Ramos (cell line): ENCODE results near the gene DIP2C.
"Not testable (repeated sequence)": the region's sequence is repeated elsewhere in the genome, so short reads cannot be mapped to it uniquely, and the experiment has no call there.

ENCODE experiments used
- in situ Hi-C: fragments of 300-500 bp; cut with MboI; formaldehyde crosslinking; loops from one replicate; pipeline ENCODE4 v1.14.3; 2022; ENCODE audit warnings: low sequenced_read_pairs; ENCODE audit not compliant: unreplicated experiment

Gene DIP2C

DNA sequence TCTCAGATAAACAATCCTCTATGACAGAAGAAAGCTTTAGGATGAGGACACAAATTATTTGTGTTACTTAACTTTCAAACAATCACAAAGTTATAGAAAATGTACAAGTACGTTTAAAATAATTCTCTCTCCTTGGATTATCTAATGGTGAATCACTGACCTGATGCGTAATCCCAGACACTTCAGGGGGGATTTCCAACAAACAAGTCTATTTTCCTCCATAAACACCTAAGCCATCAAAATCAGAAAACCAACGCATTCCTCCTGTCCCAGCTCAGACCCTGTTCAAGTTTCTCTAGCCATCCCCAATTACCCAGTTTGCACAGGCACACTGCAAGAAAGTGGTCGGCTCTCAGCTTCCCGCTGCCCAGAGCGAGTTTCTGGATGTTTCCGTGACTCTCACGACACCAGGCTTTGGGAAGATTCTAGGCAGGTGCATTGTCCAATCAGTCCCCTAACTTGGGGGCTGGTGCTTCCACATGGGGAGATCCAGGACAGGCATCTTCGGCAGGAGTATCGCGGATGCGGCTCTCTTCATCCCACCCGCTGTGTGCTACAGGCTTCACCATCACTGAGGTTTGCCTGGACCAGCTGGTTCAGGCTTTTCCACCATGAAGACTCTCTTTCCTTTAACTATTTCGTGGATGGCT lies 354.2 kb downstream of the DIP2C start:
- in situ Hi-C loops: no loop called here

DNA sequence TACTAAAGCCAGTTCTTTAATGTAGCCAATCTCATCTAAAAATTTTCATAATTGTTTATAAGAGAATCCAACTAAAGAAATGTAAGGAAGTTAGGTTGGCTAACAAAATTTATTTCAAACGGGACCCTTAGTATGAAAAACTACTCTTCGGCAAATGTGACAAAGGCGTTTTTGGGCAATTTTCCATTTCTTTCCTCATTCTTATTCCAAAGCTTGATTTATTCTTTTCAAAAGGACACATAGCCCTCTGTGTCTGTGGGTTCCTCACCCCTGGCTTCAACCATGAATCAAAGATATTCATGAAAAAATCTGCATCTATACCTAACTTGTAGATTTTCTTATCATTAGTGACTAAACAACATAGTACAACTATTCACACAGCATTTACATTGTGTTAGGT lies 358.3 kb downstream of the DIP2C start:
- in situ Hi-C loops: no loop called here

DNA sequence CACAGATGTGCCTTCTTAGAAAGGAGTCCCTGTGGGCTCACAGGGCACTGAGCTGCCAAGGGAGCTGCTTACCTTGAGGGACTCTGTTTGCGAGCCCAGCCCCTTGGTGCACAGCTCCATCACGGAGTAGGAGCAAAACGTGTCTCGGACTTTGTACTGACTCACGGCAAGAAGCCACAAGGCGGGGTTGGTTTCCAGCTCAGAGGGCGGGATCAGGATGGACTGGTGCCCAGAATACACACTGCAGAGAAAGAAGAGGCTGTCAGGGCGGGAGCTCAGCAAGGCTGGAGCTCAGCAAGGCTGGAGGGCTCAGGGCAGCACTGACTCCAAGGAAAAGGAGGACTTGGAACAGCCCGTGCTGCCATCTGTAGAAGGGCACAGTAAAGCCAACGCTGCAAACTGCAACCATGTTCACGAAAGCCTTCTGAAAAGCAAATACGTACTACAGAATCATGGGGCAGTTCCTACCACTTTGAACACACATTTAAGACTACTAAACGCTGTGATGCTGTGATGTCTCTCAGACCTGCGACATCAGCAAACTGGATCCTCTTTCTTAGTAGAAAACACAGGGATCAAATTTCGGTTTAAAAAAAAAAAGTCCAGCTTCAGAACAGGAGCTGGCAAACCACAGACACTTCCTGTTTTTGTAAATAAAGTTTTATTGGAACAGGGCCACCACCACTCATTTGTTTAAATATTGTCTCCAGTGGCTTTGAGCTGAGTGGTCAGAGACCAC lies 359.9 kb downstream of the DIP2C start:
- in situ Hi-C loops: no loop called here

DNA sequence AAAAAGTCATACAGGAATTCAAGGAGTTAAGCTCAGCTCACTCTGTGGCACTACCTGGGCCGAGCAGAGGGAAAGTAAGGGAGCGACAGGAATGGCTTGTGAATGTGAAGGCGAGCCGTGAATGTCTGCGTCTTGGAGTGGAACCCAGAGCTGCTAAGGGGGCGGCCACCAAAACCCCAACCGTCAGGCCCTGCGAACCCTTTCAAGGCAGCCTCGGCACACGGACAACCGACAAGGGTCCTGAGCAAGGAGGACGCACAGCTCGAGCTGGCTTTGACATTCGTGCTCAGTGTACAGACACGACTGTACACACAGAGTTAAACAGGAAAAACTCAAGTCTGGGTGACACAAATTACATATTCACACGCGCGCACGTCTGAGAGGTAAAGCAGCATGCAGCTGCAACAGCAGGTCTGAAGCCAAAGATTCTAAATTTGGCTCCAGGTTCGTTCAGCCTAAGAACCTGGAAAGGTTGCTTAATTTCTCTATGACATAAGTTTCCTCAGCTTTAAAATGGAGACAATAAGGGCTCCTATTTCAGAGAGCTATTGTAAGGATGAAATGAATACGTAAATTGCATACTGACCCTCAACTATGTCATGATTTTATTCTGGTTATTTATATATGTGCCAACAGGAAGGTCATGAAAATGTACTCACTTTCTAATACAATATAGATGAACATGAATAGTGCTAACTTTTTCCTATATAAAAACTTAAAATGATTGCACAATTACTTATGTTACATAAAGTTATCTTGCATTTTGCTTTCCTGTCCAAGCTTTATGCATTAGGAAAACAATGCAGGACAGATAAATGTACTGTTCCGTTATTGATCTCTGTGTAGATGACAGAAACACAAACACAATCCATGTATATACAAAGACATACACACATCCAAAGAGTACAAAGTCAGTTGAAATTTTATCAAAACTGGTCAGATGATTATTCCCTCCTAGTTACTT lies 361.3 kb downstream of the DIP2C start:
- in situ Hi-C loops: no loop called here

DNA sequence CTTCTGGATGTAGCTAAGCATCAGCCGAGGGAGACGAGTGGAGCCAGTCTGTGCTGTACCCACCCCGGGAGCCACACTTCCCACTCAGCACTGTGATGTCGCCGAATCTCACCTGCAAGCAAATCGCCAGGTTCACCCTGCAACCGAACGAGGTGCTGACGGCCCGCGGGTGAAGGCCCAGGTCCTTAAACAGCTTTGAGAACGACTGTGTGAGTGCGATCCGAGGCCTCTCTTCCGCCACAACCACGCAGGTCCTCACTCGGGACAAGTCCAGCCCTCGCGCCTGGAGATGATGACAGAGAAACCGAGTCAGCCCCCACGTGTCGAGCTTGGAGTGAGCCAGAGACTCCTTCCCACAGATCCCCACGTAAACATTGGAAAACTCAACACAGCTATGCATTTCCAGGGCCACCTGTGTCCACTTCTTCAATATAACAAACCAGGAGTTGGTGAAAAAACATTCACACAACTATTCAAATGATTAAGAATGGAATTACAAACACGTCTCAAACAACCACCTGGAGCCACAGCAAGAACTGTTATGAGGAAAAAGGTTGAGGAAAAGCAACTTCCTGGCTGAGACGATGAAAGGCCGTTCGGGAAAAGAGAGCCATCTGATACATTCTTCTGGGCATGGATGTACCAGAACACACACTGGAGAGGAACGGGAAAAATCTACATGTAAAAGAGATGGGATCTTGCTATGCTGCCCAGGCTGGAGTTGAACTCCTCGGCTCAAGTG lies 362.4 kb downstream of the DIP2C start:
- in situ Hi-C loops: no loop called here

DNA sequence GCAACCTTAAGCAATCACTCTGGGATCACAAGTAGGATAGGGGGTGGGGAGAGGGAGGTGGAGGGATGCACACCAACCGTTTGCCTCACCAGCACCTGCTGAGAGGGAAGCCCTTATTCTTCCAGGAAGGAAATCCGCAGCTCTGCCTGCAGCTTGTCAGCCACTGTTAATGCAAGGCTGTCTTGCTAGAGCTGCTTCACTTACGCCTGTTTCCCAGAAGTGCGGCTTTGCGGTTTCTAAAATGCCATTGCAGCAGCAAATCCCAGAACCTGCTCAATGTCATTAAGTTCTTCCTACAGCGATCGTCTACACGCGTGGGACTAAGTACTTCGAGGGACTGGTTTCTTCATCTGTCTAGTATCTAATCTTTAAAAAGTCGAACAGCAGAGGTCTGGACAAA lies 363.1 kb downstream of the DIP2C start:
- in situ Hi-C loops: no loop called here

DNA sequence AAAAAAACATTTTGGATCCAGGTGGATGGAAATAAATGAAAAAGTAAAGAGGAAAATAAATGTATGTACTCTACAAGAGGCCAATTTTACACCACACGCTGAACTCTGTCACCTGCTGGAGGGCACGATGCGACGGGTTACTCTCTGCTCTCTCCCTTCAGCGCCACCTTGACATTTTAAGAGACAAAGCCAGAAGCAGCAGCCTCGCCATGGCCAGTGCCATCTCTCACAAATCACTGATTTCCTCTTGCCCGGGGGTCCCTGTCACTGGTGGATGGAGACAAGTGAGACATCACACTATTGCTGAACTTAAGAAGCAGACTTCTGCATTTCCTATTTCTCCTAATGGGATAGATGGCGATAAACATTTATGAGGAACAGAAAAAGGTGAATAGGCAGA lies 364.2 kb downstream of the DIP2C start:
- in situ Hi-C loops: no loop called here

DNA sequence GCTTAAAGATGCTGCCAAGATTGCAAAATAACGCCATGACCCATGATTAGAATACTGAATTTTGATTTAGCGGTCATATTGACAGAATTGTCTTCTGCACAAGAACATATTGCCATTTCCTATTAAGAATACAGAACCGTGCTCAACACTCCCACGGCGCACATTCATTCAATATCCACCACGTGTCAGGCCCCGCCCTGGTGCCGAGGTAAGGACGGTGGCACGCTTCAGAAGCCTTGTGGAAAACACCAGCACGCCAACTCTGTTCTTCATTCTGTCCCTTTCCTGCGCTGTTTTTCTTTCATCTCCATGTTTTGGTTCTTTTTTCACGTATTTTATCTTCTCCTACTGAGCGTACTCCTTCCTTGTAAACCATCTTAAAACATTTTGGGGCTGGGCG lies 364.9 kb downstream of the DIP2C start:
- in situ Hi-C loops: no loop called here

DNA sequence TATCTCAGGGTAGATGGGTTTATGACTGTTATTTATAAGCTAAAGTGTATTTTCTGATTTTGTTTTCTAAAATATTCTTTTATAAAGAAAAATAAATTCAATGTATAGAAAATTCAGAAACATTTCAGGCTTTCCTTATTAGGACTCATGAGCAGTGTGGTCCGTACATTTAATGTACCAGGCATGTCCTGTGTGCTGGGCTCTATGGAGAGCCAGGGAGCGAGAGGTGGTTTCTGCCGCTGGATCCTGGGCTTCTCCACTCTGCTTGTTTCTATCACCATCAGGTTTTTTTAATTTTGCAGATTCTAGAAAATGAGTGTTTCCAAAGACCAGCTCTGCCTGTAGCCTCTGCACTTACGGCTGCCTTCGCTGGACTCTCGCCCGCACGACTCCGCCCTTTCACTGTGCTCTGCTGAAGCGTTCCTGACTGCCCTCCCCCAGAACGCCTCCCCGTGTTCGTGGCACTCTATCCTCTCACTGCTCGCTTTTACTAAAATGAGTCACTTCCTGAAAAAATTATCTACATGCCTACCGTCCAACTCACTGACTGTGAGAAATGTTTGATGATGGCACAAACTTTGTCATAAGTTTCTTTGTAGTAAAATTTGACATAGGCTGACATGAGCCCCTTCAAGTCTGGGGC lies 365.7 kb downstream of the DIP2C start:
- in situ Hi-C loops: no loop called here

DNA sequence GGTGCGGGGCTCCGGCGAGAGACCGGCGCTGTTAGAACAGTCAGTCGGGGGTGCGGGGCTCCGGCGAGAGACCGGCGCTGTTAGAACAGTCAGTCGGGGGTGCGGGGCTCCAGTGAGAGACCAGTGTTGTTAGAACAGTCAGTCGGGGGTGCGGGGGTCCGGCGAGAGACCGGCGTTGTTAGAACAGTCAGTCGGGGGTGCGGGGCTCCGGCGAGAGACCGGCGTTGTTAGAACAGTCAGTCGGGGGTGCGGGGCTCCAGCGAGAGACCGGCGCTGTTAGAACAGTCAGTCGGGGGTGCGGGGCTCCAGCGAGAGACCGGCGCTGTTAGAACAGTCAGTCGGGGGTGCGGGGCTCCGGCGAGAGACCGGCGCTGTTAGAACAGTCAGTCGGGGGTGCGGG lies 366.4 kb downstream of the DIP2C start:
- in situ Hi-C loops: not testable (repeated sequence)

DNA sequence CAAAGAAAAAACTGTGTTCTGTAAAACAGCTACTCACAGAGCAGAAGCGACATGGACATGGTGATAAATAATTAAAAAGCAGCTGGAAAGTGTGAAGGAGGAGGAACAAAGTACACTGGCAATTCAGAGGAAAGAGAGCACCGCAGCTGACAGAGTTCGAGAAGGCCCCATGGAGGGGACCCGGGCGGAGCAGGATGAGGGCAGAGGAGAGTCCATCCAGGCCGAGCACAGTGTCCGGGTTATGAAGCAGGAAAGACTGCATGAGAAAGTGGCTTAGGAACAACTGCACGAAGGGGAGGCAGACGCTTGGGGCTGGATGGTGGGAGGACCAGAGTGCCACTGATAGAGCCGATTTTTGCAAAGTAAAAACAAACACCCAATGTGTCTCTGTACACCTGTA lies 368.7 kb downstream of the DIP2C start:
- in situ Hi-C loops: no loop called here

DNA sequence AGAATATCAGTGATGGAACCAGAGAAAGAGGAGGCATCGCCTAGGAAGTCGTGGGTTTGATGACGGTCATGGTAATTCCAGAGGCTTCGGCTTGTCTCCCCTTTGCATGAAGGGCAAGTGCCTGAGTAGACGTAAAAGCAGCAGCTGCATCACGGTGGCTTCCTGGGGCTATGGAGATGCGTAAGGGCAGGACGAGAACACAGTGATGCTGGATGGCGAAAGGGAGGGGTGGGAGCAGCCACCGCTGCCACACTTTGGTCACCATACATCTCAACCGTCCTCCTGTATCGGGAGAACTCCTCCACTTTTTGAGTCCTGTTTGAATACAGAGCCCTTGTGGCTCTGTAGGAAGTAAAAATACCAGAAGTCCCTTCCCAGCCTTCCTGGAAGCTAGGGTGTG lies 371.5 kb downstream of the DIP2C start:
- in situ Hi-C loops: no loop called here

DNA sequence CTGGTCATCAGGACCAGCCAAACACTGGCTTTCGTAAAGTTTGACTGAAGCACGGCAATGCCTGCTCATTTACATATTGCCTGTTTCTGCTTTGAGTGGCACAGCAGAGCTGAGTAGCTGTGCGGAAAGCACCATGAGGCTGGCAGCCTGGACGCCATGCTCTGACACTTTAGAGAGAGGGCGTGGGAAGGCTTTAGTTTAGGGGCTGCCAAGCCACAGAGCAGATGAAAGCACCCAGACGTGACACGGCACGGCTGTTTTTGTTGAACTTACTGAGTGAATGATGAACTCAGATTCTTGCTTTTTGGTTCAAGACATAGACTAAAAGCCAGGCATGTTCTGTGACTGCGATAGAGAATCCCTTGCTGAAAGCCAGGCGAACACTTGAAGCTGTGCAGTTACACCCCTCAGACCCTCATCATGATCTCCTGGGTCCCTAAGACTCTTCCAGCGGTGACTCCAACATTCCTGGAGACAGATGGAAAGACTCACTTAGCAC lies 372.1 kb downstream of the DIP2C start:
- in situ Hi-C loops: no loop called here

DNA sequence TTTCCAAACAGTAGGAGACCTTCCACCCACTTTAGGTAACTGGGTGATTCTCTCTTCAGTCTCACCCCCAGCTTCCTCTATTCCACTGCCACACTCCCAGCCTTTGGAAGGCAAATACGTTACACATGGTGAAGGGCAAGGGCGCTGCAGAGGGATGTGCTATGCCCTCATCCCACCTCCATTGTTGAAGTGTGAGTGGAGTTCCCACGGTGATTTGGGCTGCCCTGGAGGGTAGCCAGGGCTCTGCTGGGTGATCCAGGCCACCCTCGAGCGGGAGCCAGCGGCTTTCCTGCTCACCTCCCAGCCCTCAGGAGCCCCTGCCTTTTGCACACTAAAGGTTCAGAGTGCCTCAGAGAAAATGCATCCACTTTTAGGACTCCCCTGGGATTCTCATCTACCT lies 373.1 kb downstream of the DIP2C start:
- in situ Hi-C loops: no loop called here

DNA sequence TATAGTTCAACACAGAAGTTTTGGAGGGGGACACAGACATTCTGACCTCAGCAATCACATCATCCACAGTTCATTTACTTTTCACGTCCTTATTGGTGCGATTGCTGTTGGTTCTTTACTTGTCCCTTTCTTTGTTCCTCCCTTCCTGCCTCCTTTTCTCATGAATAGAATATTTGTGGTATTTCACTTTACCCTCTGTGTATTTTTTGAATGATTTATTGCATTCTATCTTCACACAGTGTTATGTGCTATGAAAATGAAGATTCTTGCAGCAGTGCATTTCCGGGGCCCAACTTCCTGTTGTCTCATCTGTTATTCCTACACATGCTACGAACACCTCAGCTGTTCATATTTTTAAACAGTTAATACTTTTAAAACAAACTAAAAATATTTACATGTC lies 374.6 kb downstream of the DIP2C start:
- in situ Hi-C loops: no loop called here

DNA sequence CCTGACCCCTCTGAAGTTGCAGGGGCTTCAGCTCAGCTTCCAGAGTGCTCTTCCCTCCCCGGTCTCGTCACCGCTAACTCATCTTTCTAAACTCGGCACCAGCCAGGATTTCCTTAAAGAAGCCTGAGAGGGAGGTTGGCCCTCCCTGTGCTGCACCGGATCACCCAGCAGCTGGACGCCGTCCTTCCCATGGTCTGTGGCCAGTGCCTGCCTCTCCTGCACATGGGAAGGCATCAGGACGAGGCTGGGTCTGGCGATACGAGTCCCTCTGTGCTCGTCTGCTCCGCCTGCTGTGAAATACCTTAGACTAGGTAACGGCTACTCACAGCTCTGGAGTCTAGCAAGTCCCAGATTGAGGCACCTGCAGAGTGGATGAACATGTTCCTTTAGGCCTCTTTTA lies 375.1 kb downstream of the DIP2C start:
- in situ Hi-C loops: no loop called here

DNA sequence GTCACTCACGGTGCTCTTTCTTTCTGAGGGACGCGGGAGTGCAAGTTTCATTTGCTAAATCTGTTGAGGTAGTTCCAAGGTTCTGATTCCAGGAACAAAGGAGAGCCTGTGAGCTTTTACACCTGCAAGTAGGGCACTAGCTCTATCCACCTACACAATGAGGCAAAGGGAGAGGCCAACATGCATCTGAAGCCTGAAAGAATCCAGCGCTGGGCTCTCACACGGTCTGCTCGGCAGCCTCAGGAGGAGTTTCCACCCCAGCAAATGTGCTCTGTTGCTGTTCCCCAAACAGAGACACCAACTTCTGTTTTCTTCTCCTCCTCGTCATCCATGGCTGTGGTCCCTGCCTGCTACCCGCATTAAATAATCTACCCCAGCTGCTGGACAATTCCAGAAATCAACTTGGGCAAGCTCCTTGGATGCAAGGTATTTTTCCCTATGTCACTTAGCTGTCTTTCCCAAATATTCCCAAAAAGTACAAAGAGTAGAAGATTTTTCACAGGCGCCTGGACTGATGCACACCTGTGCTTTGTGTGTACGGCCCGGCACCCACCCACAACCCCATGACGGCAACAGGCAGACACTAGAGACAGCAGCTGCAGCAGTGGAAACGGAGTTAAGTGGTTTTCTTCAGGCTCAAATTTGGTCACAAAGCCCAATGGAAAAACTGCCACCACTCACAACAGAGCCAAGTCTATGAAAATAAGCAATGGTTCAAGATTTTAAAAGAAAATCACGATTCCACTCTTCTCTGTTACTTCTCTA lies 377.4 kb downstream of the DIP2C start:
- in situ Hi-C loops: no loop called here

DNA sequence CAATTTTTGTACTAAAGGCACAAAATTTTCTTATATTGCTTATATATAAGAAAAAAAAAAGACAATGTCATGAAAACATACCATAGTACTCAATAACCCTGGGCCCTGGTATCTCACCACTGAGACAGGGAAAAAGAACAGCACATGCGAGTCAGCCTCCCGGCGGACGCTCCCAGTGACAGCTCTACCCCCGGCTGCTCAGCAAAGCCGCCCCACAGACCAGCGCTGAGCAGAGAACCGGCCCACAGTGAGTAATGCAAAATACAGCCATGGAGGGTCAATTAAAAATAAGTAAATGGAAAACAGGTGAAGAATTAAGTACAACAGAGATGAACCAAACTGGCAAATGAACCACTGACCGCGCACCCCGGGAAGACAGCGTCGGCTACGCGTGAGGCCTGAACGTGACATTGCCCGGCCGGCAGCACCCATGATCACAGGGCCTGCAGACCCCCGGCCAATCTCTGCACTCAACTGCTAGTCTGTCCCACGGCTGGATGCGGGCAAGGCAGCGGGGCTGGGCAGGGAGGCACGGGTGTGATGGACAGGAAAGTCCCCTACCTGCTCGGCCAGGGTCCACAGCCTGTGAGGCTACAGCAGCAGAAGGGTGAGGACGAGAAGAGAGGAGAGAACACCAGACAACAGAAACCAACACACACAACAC lies 378.4 kb downstream of the DIP2C start:
- in situ Hi-C loops: no loop called here
